Femur (tissue), 1 donor: ENCODE measurements around the gene CDAN1.

ENCODE experiments used
- DNase-seq: peaks from one replicate; pipeline ENCODE4 v3.0.0-alpha.2; 2017

Gene CDAN1

DNA sequence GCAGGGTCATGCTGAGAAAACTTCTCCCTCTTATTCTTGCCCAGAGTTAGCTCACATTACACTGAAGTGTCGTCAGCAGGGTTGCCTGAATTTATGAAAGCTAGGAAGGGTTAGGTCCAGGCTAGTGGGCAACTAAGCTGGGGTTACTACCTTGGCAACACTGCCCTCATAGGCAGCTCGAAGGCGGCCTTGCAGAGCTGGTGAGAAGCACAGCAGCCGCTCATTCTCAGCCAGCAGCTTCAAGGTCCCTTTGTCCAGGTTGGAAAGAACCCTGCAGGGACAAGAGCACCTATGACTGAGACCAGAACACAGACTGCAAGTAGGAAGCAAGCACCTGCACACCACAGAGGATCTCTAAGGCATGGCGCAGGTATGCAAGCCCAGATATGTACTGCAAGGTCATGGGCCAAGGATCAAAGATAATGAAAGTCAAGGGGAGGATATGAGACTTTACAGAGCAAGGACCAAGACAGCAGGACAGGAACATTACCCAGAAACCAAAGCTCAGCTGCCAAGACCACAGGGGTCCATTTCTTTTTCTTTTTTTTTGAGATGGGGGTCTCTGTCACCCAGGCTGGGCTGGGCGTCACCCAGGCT lies 2.8 kb downstream of the CDAN1 start:
- DNase-seq, result no peak

DNA sequence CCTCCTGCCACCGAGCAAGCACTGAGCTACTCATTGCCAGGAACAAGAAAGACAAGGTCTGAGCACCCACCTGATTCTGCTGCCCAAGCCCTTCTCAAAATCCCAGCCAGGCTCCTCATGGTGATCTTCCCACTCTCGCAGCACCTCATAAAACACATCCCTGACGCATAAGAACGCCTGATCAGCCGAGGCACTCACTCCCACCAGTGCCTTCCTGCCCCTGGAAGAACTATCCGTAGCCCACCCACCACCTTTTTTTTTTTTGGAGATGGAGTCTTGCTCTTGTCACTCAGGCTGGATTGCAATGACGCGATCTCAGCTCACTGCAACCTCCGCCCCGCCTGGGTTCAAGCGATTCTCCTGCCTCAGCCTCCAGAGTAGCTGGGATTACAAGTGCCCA lies 3.9 kb downstream of the CDAN1 start:
- DNase-seq, result no peak

DNA sequence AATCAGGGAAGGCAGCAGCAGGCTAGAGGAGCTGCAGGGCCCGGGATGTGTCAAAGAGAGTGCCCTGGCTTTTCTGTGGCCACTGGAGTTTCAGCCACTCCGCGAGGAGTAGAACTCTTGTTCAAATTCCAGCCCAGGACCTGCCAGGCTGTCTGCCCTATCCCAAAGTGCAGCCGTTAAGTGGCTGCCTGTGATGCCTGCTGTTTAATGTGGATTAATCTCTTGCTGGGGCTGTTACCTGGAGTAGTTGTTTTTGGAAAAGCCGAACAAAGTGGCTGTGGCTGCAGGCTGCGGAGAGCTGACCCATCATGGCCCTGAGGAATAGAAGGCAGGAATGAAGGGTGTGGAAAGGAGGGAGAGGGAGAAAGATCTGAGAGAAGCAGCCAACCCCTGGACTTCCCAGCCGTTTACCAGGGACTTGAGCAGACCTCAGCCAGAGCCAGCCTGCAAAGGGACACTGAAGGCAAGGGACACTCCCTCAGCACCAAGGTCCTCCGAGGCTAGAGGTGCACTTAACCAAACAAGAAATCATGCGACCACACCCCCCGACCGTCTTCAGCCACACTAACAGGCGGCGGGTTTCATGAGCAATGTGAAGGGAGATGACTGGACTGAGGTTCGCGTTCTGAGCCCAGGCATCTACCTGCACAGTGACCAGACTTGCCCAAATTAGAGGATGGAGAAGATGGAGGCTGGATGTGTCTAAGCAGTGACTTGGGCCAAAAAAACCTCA lies 4.7 kb downstream of the CDAN1 start:
- no peak for DNase-seq

DNA sequence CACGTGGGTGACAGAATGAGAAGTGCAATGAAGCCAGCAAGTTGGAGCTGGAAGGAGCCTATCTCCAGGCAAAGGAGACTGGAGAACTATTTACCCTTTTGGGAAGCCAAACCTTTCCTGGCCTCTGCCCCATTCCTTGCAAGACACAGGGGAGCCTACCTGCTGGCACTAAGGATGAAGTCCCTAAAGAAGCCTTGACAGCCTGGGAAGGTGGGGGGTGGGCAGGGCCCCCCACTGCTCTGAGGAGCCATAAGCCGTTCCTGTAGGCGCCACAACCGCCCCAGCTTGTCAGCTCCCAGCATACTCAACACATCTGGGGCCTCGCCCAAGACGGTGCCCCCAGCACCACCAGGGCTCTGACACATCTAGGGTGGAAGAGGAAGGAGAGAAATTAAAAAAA lies 5.5 kb downstream of the CDAN1 start:
- no peak for DNase-seq

DNA sequence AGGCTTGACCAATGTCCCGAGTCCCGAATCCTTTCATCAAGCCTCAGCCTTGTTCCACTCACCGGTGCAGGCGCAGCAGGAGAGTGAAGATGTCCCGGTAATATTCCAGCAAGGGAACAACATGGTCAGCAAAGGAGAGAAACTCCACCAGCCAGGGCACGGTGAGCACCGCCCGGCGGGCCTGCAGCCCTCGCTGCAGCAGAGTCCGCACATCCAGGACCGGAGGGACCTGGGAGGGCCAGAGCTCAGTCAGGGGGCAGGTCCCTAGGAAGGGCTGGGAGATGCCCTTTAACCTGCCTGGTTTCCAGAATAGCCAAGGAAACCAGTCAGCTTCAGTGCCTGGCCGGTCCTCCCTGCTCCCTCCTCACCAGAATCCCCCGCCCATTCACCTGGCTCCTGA lies 6.4 kb downstream of the CDAN1 start:
- DNase-seq, result no peak

DNA sequence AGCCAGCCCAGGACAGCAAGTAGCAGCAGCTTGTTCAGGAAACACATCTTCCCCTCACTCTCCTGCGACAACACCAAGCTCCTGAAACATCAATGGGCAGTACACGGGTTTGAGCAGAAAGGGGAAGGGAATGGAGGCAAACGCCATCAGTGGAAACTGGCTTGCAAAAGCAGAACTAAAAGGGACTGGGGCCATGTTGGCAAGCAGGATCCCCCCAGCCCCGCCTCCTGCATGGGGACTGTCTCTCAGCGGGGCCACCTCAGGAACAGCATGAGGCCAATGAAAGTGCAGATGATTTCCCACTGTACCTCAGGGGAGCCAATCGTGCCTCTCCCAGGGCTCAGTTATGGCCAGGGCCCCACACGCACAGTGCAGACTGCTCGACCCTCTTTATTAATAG lies 6.8 kb downstream of the CDAN1 start:
- DNase-seq, result no peak

DNA sequence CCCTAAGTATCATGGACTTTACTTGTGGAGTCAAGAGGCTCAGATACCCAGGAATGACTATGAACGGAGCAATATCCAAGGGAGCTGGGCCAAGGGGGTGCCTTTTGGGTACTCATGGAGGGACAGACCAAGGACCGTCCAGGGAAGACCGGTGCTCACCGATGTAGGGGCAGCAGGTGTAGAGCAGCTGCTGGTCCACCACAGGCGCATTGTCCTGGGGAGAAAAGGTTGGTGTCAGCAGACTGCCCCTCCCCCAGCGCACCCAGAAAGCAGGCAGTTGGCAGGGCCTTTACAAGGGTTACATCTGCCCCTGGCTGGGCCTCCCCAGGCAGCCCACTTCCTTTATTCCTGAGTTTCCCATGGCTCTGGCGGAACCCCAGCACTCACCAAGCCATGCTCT lies 7.5 kb downstream of the CDAN1 start:
- DNase-seq, result no peak

DNA sequence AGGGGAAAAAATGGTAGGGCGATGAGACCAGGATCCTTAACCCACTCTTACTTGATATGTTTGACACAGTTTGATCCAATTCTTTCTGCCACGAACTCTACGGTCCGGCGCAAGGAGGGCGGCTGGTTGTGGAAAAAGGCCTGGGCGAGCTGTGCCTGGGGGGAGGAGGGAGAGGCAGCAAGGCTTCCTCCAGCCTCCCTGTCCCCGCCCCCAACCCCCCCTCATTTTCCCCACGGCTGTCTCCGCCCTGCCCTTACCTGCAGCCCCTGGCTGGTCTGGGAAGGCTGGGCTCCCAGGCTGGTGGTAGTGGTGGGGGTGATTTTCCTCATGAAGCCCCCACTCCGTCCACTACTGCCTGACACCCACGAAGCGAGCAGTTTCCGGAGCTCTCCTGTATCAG lies 8.0 kb downstream of the CDAN1 start:
- no peak for DNase-seq

DNA sequence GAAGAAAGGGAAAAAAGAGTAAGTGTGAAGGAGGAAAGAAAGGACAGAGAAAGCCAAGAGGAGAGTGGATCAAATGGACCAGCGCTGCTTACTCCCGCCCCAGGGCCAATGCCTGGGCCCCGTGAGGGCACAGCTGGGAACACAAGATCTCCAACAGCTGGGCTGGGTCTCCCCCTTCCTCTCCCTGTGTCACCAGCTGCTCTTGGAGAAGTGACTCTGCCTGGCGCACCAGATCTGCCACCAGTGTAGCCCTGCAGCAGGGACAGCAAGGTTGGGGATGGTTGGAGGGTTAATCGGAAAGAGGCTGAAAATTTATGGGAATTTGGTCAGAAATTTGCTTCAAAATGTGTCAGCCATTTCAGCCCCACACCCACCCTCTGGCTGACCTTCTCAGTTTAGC lies 8.4 kb downstream of the CDAN1 start:
- DNase-seq, result peak; percentile 36

DNA sequence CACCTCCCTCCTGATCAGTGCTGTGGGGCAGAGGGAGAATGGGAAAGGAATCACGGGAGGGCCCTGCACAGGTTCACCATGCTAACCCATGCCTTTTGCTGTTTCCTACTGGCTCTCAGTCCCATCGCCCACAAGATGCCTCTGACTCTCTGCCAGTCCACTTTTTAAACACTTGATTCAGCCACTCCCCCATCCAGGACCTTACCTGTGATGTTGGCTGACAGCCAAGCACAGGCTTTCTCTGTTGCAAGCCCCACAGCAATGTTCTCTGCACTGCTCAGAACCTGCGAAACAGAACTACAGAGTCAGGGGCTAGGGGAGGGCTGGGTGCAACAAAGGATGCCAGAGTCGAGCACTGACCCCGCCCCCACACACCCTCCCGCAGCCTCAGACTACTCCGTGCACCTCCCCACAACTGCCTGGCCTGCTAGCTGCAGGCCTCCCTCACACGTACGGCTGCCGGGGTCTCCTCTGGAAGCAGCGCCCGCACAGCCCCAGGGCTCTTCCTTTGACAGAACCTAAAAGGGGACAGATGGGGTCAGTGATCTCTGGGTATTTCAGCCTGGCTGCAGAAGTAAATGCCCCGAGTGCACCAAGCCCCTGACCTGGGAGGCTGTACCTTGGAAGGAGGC lies 9.1 kb downstream of the CDAN1 start:
- DNase-seq, result no peak

DNA sequence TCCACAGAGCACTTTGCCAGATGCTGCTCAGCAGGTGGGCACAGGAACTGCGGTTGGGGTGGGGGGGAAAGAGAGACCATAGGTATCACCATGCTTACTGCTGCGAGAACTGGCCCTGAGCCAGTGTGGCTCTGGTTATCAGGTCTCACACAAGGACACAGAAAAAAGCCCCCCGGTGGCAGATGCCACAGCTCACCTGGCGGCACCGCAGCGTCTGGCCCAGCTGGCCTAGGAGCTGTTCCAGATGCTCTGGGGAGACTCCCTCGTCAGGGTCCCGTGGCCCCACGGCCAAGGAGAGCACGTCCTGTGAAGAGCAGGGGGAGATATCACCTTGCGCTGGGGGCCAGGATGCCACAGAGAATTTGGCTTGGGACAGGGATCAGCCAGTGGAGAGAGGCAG lies 10.8 kb downstream of the CDAN1 start:
- DNase-seq, result no peak

DNA sequence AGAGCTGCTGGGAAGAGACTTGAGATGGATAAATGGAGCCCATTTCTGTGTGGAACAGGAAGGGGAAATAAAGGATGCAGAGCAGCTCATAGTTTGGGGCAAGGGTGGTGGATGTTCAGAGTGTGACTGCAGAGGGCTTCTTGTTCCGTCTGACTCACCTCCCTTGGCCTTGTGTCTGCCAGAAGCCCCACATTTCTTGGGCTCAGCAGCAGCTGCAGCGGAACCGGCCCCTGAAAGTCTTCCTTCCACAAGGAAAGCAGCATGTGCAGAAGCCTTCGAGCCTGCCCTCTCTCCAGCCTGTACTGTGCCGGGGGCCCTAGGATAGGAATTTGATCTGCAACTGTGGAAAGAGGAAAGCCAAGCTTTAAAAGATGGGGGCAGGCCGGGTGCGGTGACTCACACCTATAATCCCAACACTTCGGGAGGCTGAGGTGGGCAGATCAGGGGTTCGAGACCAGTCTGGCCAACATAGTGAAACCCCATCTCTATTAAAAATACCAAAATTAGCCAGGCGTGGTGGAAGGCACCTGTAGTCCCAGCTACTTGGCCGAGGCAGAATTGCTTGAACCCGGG lies 11.5 kb downstream of the CDAN1 start:
- no peak for DNase-seq

DNA sequence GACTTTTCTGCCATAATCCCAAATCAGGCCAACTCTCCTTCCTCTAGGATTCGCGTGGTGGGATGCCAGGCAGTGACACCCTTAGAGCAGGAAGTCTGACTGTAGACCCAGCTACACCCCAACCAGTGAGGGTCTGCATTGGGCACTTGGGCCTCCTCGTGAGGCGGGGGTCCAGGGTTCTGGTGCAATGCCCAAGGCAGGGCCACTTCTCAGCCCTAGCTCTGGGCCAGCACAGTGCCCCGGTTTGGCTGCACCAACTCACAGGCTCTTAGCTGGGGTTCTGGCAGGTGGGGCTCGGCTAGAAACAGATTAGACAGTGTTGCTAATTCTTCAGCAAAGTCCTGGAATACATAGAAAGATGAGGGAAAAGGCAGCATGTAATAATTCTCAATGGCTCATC lies 12.7 kb downstream of the CDAN1 start:
- no peak for DNase-seq

DNA sequence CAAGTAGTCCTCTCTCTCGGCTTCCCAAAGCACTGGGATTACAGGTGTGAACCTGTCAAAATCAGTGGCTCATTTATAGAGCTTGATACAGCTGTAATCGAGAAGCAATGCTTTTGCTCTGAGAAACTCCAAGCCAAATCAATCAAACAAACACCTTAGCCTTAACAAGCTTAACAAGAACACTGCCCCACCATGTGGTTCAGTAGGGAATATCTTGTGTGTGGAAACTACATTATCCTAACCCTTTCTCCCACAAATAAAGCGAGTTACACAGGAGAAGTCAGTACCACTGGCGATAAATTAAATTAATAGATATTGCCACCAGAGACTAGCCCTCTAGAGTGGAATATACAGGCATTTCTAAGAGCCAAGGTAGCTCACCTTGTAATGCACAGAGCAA lies 13.9 kb downstream of the CDAN1 start:
- no peak for DNase-seq

DNA sequence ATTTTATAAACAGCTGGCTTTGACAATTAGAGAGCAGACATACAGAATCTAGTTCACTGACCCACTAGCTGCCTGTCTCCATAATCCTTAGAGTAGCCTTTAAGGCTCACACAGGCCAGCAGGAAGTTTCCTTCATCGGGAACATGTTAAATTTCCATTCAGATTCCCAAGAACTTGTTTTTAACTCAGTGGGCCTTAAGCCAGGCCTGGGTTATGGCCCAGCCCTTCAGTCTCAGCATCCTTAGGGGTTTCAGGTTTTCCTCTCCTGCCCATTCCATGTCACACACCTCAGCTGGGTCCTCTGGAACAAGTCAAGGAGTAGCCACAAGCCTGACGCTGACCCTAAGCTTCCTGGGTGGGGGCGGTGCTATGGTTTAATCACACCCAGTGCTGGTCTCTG lies 15.0 kb downstream of the CDAN1 start:
- no peak for DNase-seq

DNA sequence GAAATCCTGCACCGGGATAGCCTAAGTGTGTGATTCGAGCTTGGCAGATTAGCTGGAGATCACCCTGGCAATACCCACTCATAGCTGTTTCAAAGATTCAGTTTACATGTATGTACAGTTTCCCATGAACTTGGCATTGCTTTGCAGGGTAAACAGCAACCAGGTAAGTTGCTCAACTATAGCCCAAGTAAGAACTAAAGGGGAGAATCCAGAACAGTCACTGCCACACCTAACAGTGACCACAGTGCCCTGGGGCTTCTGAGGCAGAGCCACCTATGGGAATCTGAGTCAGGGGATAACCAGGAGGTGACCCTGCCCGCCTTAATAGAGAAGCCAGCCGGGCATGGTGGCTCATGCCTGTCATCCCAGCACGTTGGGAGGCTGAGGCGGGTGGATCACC lies 15.9 kb downstream of the CDAN1 start:
- DNase-seq, result no peak

DNA sequence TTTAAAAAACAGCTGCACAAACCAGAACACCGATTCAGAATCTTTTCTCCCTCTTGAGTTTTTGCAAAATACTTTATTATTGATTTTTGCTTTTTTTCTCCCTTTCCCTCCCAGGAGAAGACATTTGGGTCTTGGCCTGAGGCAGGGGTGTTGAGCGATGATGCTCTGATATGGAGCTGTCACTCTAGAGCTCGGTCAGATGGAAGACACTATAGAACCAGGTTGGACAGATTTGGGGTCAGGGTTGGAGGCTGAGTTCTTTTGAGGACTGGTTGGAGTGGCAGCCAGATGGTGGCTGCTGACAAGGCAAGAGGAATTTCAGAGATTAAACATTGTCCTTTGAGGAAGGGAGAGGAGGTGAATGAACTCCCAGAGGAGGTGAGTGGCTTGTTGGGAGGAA lies 16.9 kb downstream of the CDAN1 start:
- DNase-seq, result no peak

DNA sequence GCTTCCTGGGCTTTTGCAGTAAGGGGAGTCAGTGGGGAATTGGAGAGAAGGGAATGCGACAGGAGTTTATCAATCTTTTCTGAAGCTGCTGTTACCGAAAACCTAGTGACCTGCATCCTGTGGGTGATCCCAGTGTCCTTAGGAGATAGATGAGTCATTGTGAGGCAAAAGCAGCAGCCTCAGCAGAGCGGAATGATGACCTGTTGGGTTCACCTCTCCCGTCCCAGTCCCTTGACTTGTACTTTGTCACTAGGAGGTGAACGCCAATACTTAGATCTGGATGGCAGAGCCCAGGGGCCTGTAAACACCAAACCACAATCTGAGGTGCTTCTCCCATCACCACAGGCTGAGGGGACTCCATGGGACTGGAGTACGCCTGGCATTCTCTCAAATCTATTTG lies 17.9 kb downstream of the CDAN1 start:
- DNase-seq, result no peak

DNA sequence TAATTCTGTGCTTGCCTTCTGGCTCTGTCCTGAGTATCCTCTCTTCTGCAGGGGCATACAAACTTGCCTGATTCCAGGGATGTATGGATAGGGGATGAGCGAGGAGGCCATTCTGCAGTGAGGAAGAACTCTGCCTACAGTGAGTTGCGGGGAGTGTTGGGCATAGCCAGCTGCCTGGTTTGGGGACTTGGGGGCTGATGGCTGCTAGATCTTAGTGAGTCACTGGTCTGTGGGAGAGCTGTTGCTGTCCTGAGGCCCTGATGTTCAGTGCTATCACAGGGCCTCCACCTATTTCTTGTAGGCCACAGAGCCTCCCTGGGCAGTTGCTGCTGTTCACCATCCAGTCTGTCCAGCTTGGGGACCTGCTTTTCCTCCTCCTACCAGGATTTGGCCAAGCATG lies 20.3 kb downstream of the CDAN1 start:
- DNase-seq, result no peak

DNA sequence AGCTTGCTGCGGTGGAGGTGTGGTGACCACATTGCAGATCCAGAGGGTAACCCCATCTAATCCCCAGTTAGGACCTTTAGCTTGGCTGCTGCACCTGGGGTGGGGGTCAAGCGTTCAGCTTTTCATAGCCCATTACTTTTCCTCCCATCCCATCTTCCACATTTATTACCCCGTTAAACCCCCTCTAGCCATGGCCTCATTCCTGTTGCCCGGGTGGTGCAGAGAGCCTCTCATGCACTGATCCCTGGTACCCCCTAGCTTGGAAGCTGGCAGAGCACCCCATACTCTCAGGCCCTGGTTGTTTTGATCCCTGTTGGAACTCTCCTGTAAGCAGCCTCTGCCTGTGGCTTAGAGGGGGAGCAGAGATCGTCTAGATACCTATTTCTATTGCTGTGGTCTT lies 20.8 kb downstream of the CDAN1 start:
- DNase-seq, result no peak

DNA sequence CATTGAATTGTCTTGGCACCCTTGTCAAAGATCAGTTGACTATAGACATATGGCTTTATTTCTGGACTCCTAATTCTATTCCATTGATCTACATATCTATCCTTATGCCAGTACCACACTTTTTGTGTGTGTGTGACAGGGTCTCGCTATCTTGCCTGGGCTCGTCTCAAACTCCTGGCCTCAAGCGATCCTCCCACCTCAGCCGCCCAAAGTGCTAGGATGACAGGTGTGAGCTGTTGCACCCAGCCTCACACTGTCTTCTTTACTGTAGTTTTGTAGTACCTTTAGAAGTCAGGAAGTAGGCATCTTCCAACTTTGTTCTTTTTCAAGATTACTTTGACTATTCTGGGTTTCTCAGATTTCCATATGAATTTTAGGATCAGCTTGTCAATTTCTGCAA lies 24.3 kb downstream of the CDAN1 start:
- DNase-seq, result no peak

DNA sequence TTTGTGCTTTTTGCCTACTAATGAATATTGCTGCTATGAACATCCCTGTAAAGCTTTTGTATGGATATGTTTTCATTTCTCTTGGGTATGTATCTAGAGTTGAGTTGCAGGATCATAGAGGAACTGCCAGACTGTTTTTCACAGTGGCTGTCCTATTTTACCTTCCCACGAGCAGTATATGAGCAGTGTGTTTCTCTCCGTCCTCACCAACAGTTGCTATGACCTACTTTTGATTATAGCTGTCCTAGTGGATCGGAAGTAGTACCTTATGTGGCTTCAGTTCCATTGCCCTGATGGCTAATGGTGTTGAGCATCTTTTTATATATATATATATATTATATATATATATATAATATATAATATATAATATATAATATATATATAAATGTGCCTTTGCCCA lies 25.2 kb downstream of the CDAN1 start:
- no peak for DNase-seq

DNA sequence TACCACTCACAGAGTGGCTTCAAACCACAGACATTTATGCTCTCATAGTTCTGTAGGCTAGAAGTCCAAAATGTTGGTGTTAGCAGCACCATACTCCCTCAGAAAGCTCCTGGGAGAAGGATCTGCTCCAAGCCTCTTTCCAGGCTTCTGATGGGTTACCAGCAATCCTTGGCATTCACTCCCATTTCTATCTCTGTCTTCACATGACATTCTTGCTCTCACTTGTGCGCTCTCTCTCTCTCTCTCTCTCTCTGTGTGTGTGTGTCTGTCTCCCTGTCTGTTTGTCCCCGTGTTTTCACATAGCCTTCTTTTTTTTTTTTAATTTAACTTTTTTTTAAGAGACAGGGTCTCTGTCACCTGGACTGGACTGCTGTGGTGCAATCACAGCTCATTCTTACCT lies 26.3 kb downstream of the CDAN1 start:
- no peak for DNase-seq

DNA sequence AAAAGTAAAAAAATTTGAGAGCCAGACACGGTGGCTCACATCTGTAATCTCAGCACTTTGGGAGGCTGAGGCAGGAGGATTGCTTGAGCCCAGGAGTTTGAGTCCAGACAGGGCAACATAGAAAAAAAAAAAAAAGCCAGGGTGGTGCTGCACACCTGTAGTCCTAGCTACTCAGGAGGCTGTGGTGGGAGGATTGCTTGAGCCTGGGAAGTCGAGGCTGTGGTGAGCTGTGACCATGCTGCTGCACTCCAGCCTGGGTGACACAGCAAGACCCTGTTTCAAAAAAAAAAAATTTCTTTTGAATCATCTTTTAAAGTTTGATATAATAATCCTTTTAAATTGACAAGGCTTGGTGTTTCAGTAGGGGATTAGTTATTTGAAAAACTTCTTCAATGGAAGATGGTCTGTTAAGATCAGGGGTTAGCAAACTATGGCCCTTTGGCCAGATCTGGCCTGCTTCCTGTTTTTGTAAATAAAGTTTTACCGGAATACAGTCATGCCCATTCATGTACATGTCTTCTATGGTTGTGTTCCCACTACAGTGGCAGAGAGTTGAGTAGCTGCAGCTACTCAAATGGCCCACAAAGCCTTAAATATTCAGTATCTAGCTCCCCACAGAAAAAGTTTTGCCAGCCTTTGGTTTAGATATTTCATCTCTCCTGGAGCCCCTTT lies 28.9 kb downstream of the CDAN1 start:
- no peak for DNase-seq
